Gastroesophageal sphincter (tissue), 3 donors: ENCODE measurements around the gene BCO2.

ENCODE experiments used
- POLR2A ChIP-seq, 2 donors: fragments of 450-650 bp; IDR thresholded peaks; one replicate each; pipeline ENCODE4 v1.6.1; 2017; ENCODE audit warnings: antibody characterized with exemption in 2 of 2, mild to moderate bottlenecking in 2 of 2, moderate library complexity in 1 of 2
- TF ChIP-seq, protein P1 (sequence below), 4 experiments: fragments of 200-600 bp in 2 of 4; fragments of 450-650 bp in 2 of 4; sonication (generic) in 1 of 4; IDR thresholded peaks; one replicate each; pipeline ENCODE4 v1.5.1; 2017 to 2019; ENCODE audit warnings: antibody characterized with exemption in 4 of 4, mild to moderate bottlenecking in 2 of 4, moderate library complexity in 2 of 4

DNA sequence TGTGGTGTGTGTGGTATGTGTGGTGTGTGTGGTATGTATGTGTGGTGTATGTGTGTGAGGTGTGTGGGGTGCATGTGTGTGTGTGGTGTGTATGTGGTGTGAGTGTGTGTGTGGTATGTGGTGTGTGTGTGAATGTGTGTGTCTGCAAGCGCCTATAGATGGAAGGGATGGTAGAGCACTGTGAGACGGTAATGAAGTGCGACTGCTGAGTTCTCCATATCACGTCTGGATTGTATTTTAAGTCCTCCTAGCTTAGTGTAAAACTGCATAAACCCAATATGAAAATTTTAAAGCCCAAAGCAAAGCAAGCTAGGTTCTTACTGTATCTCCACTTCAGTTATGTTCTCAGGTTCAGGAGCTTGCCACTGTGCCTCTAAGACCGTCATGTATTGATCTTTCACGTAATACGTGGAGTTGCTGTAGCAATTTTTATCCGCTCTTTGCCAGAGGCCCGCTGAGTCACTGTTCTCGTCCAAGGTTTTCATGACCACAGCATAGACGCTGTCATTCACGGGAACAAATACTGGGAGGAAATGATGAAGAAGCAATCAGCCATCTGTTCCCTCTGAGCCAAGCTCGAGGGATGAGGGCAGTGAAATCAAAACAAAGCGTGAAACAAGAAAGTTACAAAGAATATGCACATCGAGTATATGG is 79.9 kb downstream of the BCO2 start:
- TF ChIP-seq, protein P1, sequence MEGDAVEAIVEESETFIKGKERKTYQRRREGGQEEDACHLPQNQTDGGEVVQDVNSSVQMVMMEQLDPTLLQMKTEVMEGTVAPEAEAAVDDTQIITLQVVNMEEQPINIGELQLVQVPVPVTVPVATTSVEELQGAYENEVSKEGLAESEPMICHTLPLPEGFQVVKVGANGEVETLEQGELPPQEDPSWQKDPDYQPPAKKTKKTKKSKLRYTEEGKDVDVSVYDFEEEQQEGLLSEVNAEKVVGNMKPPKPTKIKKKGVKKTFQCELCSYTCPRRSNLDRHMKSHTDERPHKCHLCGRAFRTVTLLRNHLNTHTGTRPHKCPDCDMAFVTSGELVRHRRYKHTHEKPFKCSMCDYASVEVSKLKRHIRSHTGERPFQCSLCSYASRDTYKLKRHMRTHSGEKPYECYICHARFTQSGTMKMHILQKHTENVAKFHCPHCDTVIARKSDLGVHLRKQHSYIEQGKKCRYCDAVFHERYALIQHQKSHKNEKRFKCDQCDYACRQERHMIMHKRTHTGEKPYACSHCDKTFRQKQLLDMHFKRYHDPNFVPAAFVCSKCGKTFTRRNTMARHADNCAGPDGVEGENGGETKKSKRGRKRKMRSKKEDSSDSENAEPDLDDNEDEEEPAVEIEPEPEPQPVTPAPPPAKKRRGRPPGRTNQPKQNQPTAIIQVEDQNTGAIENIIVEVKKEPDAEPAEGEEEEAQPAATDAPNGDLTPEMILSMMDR (IDR thresholded peaks at IDR 0.05): no peak
- no peak for TF ChIP-seq POLR2A (IDR thresholded peaks at IDR 0.05)
